Ishikawa (cell line): Measurements from ENCODE around the gene PRDM16.

ENCODE experiments used
- CREB1 ChIP-seq: IDR thresholded peaks from 2 replicates; pipeline ENCODE4 v1.6.1; 2012; ENCODE audit warnings: low read depth
- REST ChIP-seq: IDR thresholded peaks from 2 replicates; pipeline ENCODE4 v1.6.1; 2012; ENCODE audit warnings: low read depth, mild to moderate bottlenecking
- TF ChIP-seq, protein P1 (sequence below): IDR thresholded peaks from 2 replicates; pipeline ENCODE4 v1.6.1; 2012

GRCh38 chr1:3248155-3249141, 179.4 kb downstream of the PRDM16 start:
- no peak for TF ChIP-seq REST
- no peak for TF ChIP-seq CREB1
- TF ChIP-seq, protein P1, sequence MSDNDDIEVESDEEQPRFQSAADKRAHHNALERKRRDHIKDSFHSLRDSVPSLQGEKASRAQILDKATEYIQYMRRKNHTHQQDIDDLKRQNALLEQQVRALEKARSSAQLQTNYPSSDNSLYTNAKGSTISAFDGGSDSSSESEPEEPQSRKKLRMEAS, result no peak
